ENCODE results near the gene C1orf216. TPM values are rescaled to one million over a fixed set of nuclear protein-coding genes. Genes with fewer than 3 reads are reported as not detected.

Gene C1orf216
- total RNA-seq, 2 donors from 2014 or later = 3.1 to 6.6 TPM

- Histone ChIP-seq H3K27me3 (no peaks in the 10 kb centered on the region), H3K9me3 (no peaks in the 10 kb centered on the region), H3K27ac (no peak overlapping the region), H3K36me3 (replicated peaks in 1 of 2; ENCODE audit: insufficient read depth in 1 of 2, low read depth in 2 of 2) (no peaks in the 10 kb centered on the region), H3K4me3 (no peak overlapping the region), H3K4me1 (no peaks in the 10 kb centered on the region)
- WGBS, 2 donors = 67 to 81% methylated on average over 1 of the region's 1 CpG
- intact Hi-C loops (cut with DNase I) = no loop called here
- TF ChIP-seq POLR2A (IDR thresholded peaks at IDR 0.05) = no peak
- TF ChIP-seq CTCF (IDR thresholded peaks at IDR 0.05) = no peak
- ATAC-seq (no peak), DNase-seq (no peak)
Observed at GRCh38 chr1:35756064-35756463, 37.4 kb upstream of the C1orf216 start.

- 70 to 81% methylated on average over 4 of the region's 4 CpGs for WGBS, 2 donors
- no peak for ATAC-seq
- Histone ChIP-seq H3K4me3 (no peak overlapping the region), H3K9me3 (no peaks in the 10 kb centered on the region), H3K4me1 (no peaks in the 10 kb centered on the region), H3K27ac (no peak overlapping the region), H3K36me3 (replicated peaks in 1 of 2; ENCODE audit: insufficient read depth in 1 of 2, low read depth in 2 of 2) (no peaks in the 10 kb centered on the region), H3K27me3 (no peaks in the 10 kb centered on the region)
- no peak for DNase-seq
- TF ChIP-seq POLR2A (IDR thresholded peaks at IDR 0.05) (no peak), CTCF (IDR thresholded peaks at IDR 0.05) (no peak)
- intact Hi-C loops (cut with DNase I) = no loop called here
Observed at GRCh38 chr1:35753626-35754260, 35.1 kb upstream of the C1orf216 start.

GRCh38 chr1:35748326-35748725 is 29.6 kb upstream of the C1orf216 start:
- WGBS, 2 donors = 66 to 74% methylated on average over 3 of the region's 3 CpGs
- intact Hi-C loops (cut with DNase I) = no loop called here
- DNase-seq (no peak), ATAC-seq (no peak)
- Histone ChIP-seq H3K27me3 (no peaks in the 10 kb centered on the region), H3K27ac (no peak overlapping the region), H3K4me3 (no peak overlapping the region), H3K9me3 (no peaks in the 10 kb centered on the region), H3K36me3 (replicated peaks in 1 of 2; ENCODE audit: insufficient read depth in 1 of 2, low read depth in 2 of 2) (no peaks in the 10 kb centered on the region), H3K4me1 (no peaks in the 10 kb centered on the region)
- no peak for TF ChIP-seq POLR2A (IDR thresholded peaks at IDR 0.05)

- WGBS, 2 donors = 58 to 75% methylated on average over 1 of the region's 1 CpG
Observed at GRCh38 chr1:35745124-35745730, 26.5 kb upstream of the C1orf216 start.

GRCh38 chr1:35737120-35737519 is 18.4 kb upstream of the C1orf216 start:
- no peaks in the 10 kb centered on the region for H3K36me3 ChIP-seq (replicated peaks in 1 of 2; ENCODE audit: insufficient read depth in 1 of 2, low read depth in 2 of 2)
- intact Hi-C loops (cut with DNase I) = no loop called here
- no peak for DNase-seq
- H3K27ac ChIP-seq = no peak overlapping the region
- 67 to 85% methylated on average over 1 of the region's 1 CpG for WGBS, 2 donors
- H3K27me3 ChIP-seq = no peaks in the 10 kb centered on the region
- H3K4me3 ChIP-seq = no peak overlapping the region
- ATAC-seq = no peak
- TF ChIP-seq POLR2A (IDR thresholded peaks at IDR 0.05) (no peak), CTCF (IDR thresholded peaks at IDR 0.05) (no peak)
- no peaks in the 10 kb centered on the region for H3K4me1 ChIP-seq
- no peaks in the 10 kb centered on the region for H3K9me3 ChIP-seq

More at GRCh38 chr1:35745124-35745730, 26.5 kb upstream of the C1orf216 start:
- H3K36me3 ChIP-seq (replicated peaks in 1 of 2; ENCODE audit: insufficient read depth in 1 of 2, low read depth in 2 of 2) = no peaks in the 10 kb centered on the region
- H3K27ac ChIP-seq = no peak overlapping the region
- DNase-seq (no peak), ATAC-seq (no peak)
- no peaks in the 10 kb centered on the region for H3K9me3 ChIP-seq
- H3K4me1 ChIP-seq = no peaks in the 10 kb centered on the region
- H3K4me3 ChIP-seq = no peak overlapping the region
- H3K27me3 ChIP-seq = no peaks in the 10 kb centered on the region
- intact Hi-C loops (cut with DNase I) = no loop called here
- TF ChIP-seq POLR2A (IDR thresholded peaks at IDR 0.05) = no peak
- TF ChIP-seq CTCF (IDR thresholded peaks at IDR 0.05) = no peak

All from body of pancreas (tissue), 4 donors.